COLO668 (cell line): ENCODE measurements around the gene ANKRD45.
"Not testable (repeated sequence)": the region's sequence is repeated elsewhere in the genome, so short reads cannot be mapped to it uniquely, and the experiment has no call there.

Source experiments
- DNase-seq: peaks from one replicate; lab custom pipeline; 2025; ENCODE audit not compliant: unreplicated experiment; lab: John Stamatoyannopoulos, UW

Gene ANKRD45

GRCh38 chr1:173669491-173669941, at the start of gene ANKRD45:
Gene ANKRD45 (minus strand): TSS chr1:173669851. CDS start chr1:173659418, 10,433 bp downstream.
- peak; percentile 43 for DNase-seq

GRCh38 chr1:173717238-173717637, 47.6 kb upstream of the ANKRD45 start:
- DNase-seq, result no peak

GRCh38 chr1:173715538-173715844, 45.8 kb upstream of the ANKRD45 start:
- DNase-seq, result no peak

GRCh38 chr1:173714759-173715537, 45.3 kb upstream of the ANKRD45 start, which contains the start of gene KLHL20:
Gene KLHL20 (plus strand): TSS chr1:173714981. CDS start chr1:173716044, 1,063 bp downstream.
- DNase-seq, result peak; percentile 87

GRCh38 chr1:173714441-173714758, 44.7 kb upstream of the ANKRD45 start:
- no peak for DNase-seq

GRCh38 chr1:173708787-173709186, 39.1 kb upstream of the ANKRD45 start:
- DNase-seq, result no peak

- DNase-seq, result no peak
Observed at GRCh38 chr1:173705117-173705516, 35.5 kb upstream of the ANKRD45 start.

- no peak for DNase-seq
Observed at GRCh38 chr1:173702736-173703135, 33.1 kb upstream of the ANKRD45 start.

GRCh38 chr1:173701299-173701698, 31.6 kb upstream of the ANKRD45 start:
- DNase-seq, result not testable (repeated sequence)

GRCh38 chr1:173693238-173693637, 23.6 kb upstream of the ANKRD45 start:
- no peak for DNase-seq

GRCh38 chr1:173688300-173688699, 18.6 kb upstream of the ANKRD45 start:
- DNase-seq, result no peak

- not testable (repeated sequence) for DNase-seq
Observed at GRCh38 chr1:173685121-173685520, 15.5 kb upstream of the ANKRD45 start.

GRCh38 chr1:173683838-173684237, 14.2 kb upstream of the ANKRD45 start:
- DNase-seq, result not testable (repeated sequence)

- no peak for DNase-seq
Observed at GRCh38 chr1:173682184-173682583, 12.5 kb upstream of the ANKRD45 start.

- not testable (repeated sequence) for DNase-seq
Observed at GRCh38 chr1:173680152-173680551, 10.5 kb upstream of the ANKRD45 start.

- not testable (repeated sequence) for DNase-seq
Observed at GRCh38 chr1:173674496-173674895, 4.8 kb upstream of the ANKRD45 start.

GRCh38 chr1:173666646-173667045, 3.0 kb downstream of the ANKRD45 start:
- no peak for DNase-seq

GRCh38 chr1:173663159-173663558, 6.5 kb downstream of the ANKRD45 start:
- no peak for DNase-seq

- no peak for DNase-seq
Observed at GRCh38 chr1:173661763-173662162, 7.9 kb downstream of the ANKRD45 start.

GRCh38 chr1:173661271-173661670, 8.4 kb downstream of the ANKRD45 start:
- DNase-seq, result no peak

GRCh38 chr1:173660306-173660705, 9.3 kb downstream of the ANKRD45 start:
- no peak for DNase-seq

- no peak for DNase-seq
Observed at GRCh38 chr1:173648880-173649605, 20.6 kb downstream of the ANKRD45 start.
